HepG2 (cell line): ENCODE results near the gene RHOT2. TPM values are rescaled to one million over a fixed set of nuclear protein-coding genes. Genes with fewer than 3 reads are reported as not detected.

Source experiments
- ARID2 ChIP-seq: sonication (generic); formaldehyde crosslinking; IDR thresholded peaks from 2 replicates; pipeline ENCODE4 v1.8.1; 2022; ENCODE audit warnings: mild to moderate bottlenecking, missing genetic modification reagents, borderline replicate concordance
- CAMTA2 ChIP-seq: sonication (generic); formaldehyde crosslinking; IDR thresholded peaks from 2 replicates; pipeline ENCODE4 v1.4.0; 2020; ENCODE audit warnings: mild to moderate bottlenecking, missing genetic modification reagents, borderline replicate concordance
- EZH2 ChIP-seq: conservative IDR thresholded peaks from 2 replicates; pipeline ENCODE4 v1.6.1; 2012; ENCODE audit warnings: mild to moderate bottlenecking, low read depth, low read length, moderate library complexity
- HNRNPK ChIP-seq: fragments of 200-400 bp; formaldehyde crosslinking; IDR thresholded peaks from 2 replicates; pipeline ENCODE4 v1.6.1; 2018; ENCODE audit warnings: low read length, low read depth, moderate library complexity, mild to moderate bottlenecking; ENCODE audit not compliant: poor library complexity, severe bottlenecking
- HNRNPL ChIP-seq: fragments of 200-400 bp; formaldehyde crosslinking; IDR thresholded peaks from 2 replicates; pipeline ENCODE4 v1.6.1; 2017; ENCODE audit warnings: mild to moderate bottlenecking, low read depth, low read length
- HOXA5 ChIP-seq: sonication (generic); formaldehyde crosslinking; IDR thresholded peaks from 2 replicates; pipeline ENCODE4 v1.4.0; 2020; ENCODE audit warnings: missing genetic modification reagents
- MED8 ChIP-seq: sonication (generic); formaldehyde crosslinking; IDR thresholded peaks from 2 replicates; pipeline ENCODE4 v1.8.1; 2023; ENCODE audit warnings: mild to moderate bottlenecking, missing genetic modification reagents; ENCODE audit not compliant: insufficient replicate concordance
- MTF2 ChIP-seq: sonication (generic); formaldehyde crosslinking; IDR thresholded peaks from 2 replicates; pipeline ENCODE4 v1.5.0; 2020; ENCODE audit warnings: missing genetic modification reagents, borderline replicate concordance
- NR3C1 ChIP-seq: sonication (generic); formaldehyde crosslinking; IDR thresholded peaks from 2 replicates; pipeline ENCODE4 v1.4.0; 2020; ENCODE audit warnings: missing genetic modification reagents
- PAWR ChIP-seq: sonication (generic); formaldehyde crosslinking; IDR thresholded peaks from 2 replicates; pipeline ENCODE4 v1.4.0; 2020; ENCODE audit warnings: missing genetic modification reagents, mild to moderate bottlenecking, borderline replicate concordance
- PITX1 ChIP-seq: sonication (generic); formaldehyde crosslinking; IDR thresholded peaks from 2 replicates; pipeline ENCODE4 v1.5.1; 2020; ENCODE audit warnings: mild to moderate bottlenecking, missing genetic modification reagents
- PREB ChIP-seq: sonication (generic); formaldehyde crosslinking; IDR thresholded peaks from 2 replicates; pipeline ENCODE4 v1.4.0; 2020; ENCODE audit warnings: missing genetic modification reagents
- TFAP4 ChIP-seq: sonication (generic); IDR thresholded peaks from 2 replicates; pipeline ENCODE4 v1.6.1; 2016; ENCODE audit warnings: low read depth, borderline replicate concordance
- ZC3H4 ChIP-seq: sonication (generic); formaldehyde crosslinking; IDR thresholded peaks from 2 replicates; pipeline ENCODE4 v1.4.0; 2020; ENCODE audit warnings: missing genetic modification reagents, borderline replicate concordance
- ZMYM3 ChIP-seq: sonication (generic); formaldehyde crosslinking; IDR thresholded peaks from 2 replicates; pipeline ENCODE4 v1.5.1; 2020; ENCODE audit warnings: mild to moderate bottlenecking, missing genetic modification reagents
- ZNF121 ChIP-seq: sonication (generic); formaldehyde crosslinking; IDR thresholded peaks from 2 replicates; pipeline ENCODE4 v1.5.0; 2020; ENCODE audit warnings: mild to moderate bottlenecking, missing genetic modification reagents
- ZNF230 ChIP-seq: sonication (generic); formaldehyde crosslinking; IDR thresholded peaks from 2 replicates; pipeline ENCODE4 v1.4.0; 2020; ENCODE audit warnings: mild to moderate bottlenecking, missing genetic modification reagents
- ZNF296 ChIP-seq: sonication (generic); formaldehyde crosslinking; conservative IDR thresholded peaks from 2 replicates; pipeline ENCODE4 v1.5.0; 2020; ENCODE audit warnings: mild to moderate bottlenecking, missing genetic modification reagents
- ZNF550 ChIP-seq: sonication (generic); formaldehyde crosslinking; IDR thresholded peaks from 2 replicates; pipeline ENCODE4 v1.4.0; 2020; ENCODE audit warnings: mild to moderate bottlenecking, missing genetic modification reagents, borderline replicate concordance
- ZNF816 ChIP-seq: sonication (generic); formaldehyde crosslinking; IDR thresholded peaks from 2 replicates; pipeline ENCODE4 v1.8.0; 2022; ENCODE audit warnings: missing genetic modification reagents, mild to moderate bottlenecking, borderline replicate concordance
- polyA plus RNA-seq, 8 experiments: library from polyadenylated mRNA; depleted of rRNA in 3 of 8; stranded (reverse) in 7 of 8; unstranded in 1 of 8; fragments of >200 nt; fragmentation: Illumina TruSeq in 4 of 8; extraction: Trizol in 4 of 8; gene quantifications; 2 replicates each; pipeline versions ENCODE4 v1.2.1 to v1.2.3, GENCODE V29; 2011 to 2016; ENCODE audit warnings: low read depth in 4 of 8, missing spikeins in 1 of 8, mixed read lengths in 1 of 8; ENCODE audit not compliant: insufficient read depth in 1 of 8
- total RNA-seq, 5 experiments: library from RNA; depleted of rRNA; stranded (reverse); fragments of >200 nt; fragmentation: Illumina TruSeq; extraction: Trizol; gene quantifications; 2 replicates each; pipeline ENCODE4 v1.2.3, GENCODE V29; 2016; ENCODE audit warnings: low read depth in 1 of 5
- TF ChIP-seq, protein P1 (sequence below): sonication (generic); formaldehyde crosslinking; IDR thresholded peaks from 2 replicates; pipeline ENCODE4 v1.5.0; 2020; ENCODE audit warnings: mild to moderate bottlenecking, missing genetic modification reagents
- TF ChIP-seq, protein P2 (sequence below): sonication (generic); formaldehyde crosslinking; IDR thresholded peaks from 2 replicates; pipeline ENCODE4 v1.4.0; 2020; ENCODE audit warnings: missing genetic modification reagents, borderline replicate concordance

RHOT2 gene
- total and polyA plus RNA-seq, 2 of the 13 experiments (the other 11 are each of a cell fraction or from before 2014, with no cell fraction given): 63.6 to 76.9 TPM

DNA sequence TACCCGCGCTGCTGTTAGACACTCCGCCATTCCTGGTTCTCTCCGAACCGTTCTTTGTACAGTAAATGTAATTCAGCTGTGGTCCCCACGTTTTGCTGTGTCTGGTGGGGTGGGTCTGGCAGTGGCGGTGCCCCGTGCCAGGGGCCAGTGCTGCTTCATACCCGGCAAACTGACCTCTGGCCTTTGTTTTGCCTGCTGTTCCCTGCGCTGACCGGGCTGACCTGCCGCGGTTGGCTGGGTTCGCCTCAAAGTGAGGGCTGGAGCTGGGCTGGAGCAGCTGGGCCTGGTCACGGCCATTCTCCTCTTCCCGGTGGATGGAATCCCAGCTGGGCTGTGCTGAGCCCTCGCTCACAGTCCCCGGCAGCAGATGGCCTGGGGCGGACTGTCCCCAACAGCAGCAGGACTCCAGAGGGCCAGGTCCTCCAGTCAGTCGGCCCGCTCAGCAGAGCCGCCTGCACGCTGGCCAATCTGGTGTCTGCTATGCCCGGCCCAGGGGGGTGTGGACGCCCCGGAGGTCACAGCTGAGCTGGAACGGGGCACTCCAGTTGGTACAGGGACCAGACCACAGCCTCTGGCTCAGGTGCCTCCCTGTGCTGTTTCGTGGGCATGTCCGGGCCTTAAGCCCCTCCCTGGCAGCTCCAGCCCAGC, 38.6 kb upstream of the RHOT2 start (continued):
- no peak for TF ChIP-seq MTF2
- TF ChIP-seq CAMTA2: no peak
- no peak for TF ChIP-seq ZMYM3 (CRISPR knock-in tag)
- no peak for TF ChIP-seq ZNF230 (CRISPR knock-in tag)
- TF ChIP-seq TFAP4: peak; percentile 80; the same call in 1 of the 2 replicates
- TF ChIP-seq ZC3H4 (CRISPR knock-in tag): no peak
- TF ChIP-seq HNRNPK: no peak
- 0 out of 2 replicates have a peak, but pooled peaks have one; percentile 14 for TF ChIP-seq ZNF121 (CRISPR knock-in tag)
- TF ChIP-seq, protein P1, sequence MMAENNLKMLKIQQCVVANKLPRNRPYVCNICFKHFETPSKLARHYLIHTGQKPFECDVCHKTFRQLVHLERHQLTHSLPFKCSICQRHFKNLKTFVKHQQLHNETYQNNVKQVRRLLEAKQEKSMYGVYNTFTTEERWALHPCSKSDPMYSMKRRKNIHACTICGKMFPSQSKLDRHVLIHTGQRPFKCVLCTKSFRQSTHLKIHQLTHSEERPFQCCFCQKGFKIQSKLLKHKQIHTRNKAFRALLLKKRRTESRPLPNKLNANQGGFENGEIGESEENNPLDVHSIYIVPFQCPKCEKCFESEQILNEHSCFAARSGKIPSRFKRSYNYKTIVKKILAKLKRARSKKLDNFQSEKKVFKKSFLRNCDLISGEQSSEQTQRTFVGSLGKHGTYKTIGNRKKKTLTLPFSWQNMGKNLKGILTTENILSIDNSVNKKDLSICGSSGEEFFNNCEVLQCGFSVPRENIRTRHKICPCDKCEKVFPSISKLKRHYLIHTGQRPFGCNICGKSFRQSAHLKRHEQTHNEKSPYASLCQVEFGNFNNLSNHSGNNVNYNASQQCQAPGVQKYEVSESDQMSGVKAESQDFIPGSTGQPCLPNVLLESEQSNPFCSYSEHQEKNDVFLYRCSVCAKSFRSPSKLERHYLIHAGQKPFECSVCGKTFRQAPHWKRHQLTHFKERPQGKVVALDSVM (CRISPR knock-in tag): no peak
- no peak for TF ChIP-seq ARID2 (CRISPR knock-in tag)
- TF ChIP-seq PREB: no peak
- TF ChIP-seq EZH2: no peak
- no peak for TF ChIP-seq NR3C1 (CRISPR knock-in tag)
- TF ChIP-seq, protein P2, sequence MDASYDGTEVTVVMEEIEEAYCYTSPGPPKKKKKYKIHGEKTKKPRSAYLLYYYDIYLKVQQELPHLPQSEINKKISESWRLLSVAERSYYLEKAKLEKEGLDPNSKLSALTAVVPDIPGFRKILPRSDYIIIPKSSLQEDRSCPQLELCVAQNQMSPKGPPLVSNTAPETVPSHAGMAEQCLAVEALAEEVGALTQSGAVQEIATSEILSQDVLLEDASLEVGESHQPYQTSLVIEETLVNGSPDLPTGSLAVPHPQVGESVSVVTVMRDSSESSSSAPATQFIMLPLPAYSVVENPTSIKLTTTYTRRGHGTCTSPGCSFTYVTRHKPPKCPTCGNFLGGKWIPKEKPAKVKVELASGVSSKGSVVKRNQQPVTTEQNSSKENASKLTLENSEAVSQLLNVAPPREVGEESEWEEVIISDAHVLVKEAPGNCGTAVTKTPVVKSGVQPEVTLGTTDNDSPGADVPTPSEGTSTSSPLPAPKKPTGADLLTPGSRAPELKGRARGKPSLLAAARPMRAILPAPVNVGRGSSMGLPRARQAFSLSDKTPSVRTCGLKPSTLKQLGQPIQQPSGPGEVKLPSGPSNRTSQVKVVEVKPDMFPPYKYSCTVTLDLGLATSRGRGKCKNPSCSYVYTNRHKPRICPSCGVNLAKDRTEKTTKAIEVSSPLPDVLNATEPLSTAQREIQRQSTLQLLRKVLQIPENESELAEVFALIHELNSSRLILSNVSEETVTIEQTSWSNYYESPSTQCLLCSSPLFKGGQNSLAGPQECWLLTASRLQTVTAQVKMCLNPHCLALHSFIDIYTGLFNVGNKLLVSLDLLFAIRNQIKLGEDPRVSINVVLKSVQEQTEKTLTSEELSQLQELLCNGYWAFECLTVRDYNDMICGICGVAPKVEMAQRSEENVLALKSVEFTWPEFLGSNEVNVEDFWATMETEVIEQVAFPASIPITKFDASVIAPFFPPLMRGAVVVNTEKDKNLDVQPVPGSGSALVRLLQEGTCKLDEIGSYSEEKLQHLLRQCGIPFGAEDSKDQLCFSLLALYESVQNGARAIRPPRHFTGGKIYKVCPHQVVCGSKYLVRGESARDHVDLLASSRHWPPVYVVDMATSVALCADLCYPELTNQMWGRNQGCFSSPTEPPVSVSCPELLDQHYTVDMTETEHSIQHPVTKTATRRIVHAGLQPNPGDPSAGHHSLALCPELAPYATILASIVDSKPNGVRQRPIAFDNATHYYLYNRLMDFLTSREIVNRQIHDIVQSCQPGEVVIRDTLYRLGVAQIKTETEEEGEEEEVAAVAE: no peak
- TF ChIP-seq ZNF296 (CRISPR knock-in tag): no peak
- TF ChIP-seq PAWR (CRISPR knock-in tag): no peak
- TF ChIP-seq ZNF550: no peak
- TF ChIP-seq HOXA5 (CRISPR knock-in tag): no peak
- TF ChIP-seq HNRNPL: peak; percentile 71; the same call in 1 of the 2 replicates
- no peak for TF ChIP-seq MED8 (CRISPR knock-in tag)
- peak; percentile 42; the same call in 1 of the 2 replicates for TF ChIP-seq PITX1 (CRISPR knock-in tag)
- TF ChIP-seq ZNF816: no peak
